Stimulated activated naive B cell treated with anti-CD40 and anti-IgM and Interleukin-4, amounts not matched to agents 10 μg/mL and 1 μg/mL and 100 μg/mL, for 72 hours (primary cell): Measurements from ENCODE around the gene DDIAS.
A peak's percentile ranks its signal among the peaks of the same experiment; 100 is the strongest.
"Not testable (repeated sequence)": the region's sequence is repeated elsewhere in the genome, so short reads cannot be mapped to it uniquely, and the experiment has no call there.

Experiments used
- ATAC-seq, 2 donors: fragments of 150-1000 bp; cut with Tn5 transposase; replicated peaks; 2 replicates each; pipeline ENCODE4 v1.10.0; 2021; ENCODE audit warnings: moderate library complexity in 1 of 2
- DNase-seq: peaks from one replicate; pipeline ENCODE4 v3.0.0; 2021
- H3K27ac Mint-ChIP-seq: one replicate; pipeline ENCODE4 v1.8.0; 2022; ENCODE audit warnings: mild to moderate bottlenecking, mixed read lengths
- H3K27me3 Mint-ChIP-seq, 2 donors: one replicate each; pipeline ENCODE4 v1.8.0; 2022; ENCODE audit warnings: mixed read lengths in 2 of 2
- H3K36me3 Mint-ChIP-seq, 2 donors: one replicate each; pipeline ENCODE4 v1.8.0; 2022; ENCODE audit warnings: mixed read lengths in 2 of 2, mild to moderate bottlenecking in 1 of 2
- H3K4me1 Mint-ChIP-seq, 2 donors: one replicate each; pipeline ENCODE4 v1.8.0; 2022; ENCODE audit warnings: mixed read lengths in 2 of 2, mild to moderate bottlenecking in 1 of 2
- H3K4me3 Mint-ChIP-seq, 2 donors: one replicate each; pipeline ENCODE4 v1.8.0; 2022; ENCODE audit warnings: mild to moderate bottlenecking in 2 of 2, mixed read lengths in 2 of 2, moderate library complexity in 1 of 2
- H3K9me3 Mint-ChIP-seq, 2 donors: one replicate each; pipeline ENCODE4 v1.8.0; 2022; ENCODE audit warnings: mixed read lengths in 2 of 2, mild to moderate bottlenecking in 1 of 2

Gene DDIAS

DNA sequence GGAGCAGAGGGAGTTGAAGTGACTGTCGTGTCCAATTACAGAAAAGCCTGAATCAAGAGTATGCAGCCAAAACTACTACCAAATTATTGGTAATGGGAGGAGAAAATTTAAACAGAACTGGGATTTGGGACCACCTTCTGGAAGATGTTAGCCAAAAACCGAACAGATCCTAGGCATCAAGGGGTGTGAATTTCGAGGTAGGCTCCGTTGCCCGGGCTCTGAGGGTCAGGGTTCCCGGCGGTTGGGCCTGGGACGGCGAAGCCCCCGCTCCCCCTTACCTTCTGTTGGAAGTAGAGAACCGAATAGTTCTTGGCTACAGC, 1.6 kb upstream of the DDIAS start:
- Mint-ChIP-seq H3K4me3 (peak overlapping the region; percentile 89 to 94), H3K4me1 (peaks cover 36 to 56% of the 10 kb centered on the region in 2 donors), H3K9me3 (peaks cover 3 to 6% of the 10 kb centered on the region in 2 donors), H3K27me3 (no peaks in the 10 kb centered on the region), H3K36me3 (peaks cover 8 to 10% of the 10 kb centered on the region in 2 donors), H3K27ac (peak overlapping the region; percentile 98)
- DNase-seq (no peak), ATAC-seq (no peak)

DNA sequence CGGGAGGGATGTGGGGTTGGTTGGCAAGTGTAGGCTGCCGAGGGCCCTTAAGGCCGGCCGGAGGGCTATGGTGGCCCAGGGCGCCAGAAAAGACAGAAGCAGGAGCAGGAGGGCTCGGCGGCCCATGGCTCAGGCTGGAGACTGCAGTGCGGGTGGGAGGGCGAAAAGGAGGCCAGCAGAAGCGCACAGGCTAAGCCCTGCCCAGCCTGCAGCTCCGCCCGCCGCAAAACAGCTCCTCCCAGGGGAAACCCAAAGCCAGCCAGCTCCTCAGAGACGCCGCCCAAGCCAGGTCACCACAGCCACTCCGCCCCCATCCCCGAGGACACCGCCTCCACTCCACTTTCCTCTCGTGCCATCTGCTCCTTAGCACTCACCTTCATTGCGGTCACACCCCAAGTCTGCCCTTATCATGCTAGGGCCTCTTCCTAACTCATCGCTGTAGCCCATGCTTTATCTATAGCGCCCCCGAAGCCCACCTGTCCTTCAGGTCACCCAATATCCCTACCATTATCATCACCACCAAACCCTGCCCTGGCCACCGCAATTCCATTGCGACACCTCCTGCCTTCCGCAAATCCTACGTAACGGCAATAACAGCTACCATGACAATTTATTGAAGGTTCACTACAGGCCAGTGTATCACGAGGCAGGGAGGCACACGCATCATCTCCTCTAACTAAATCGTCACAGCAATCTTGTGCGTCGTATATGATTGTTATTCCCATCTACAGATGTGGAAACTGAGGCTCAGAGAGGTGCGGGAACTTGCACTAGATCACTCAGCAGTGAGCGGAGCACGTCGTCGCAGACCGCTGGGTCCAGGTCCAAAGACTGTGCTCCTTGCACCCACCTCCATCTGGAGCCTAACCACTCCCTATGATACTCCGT, 1.0 kb upstream of the DDIAS start, which contains the start of gene PRCP:
Gene PRCP, minus strand, starts transcription at position 154 of the 888 bp plus-strand sequence. Its CDS starts 28 bp downstream, at position 126.
- H3K4me1 Mint-ChIP-seq = peaks cover 31 to 51% of the 10 kb centered on the region in 2 donors
- H3K4me3 Mint-ChIP-seq = peak within 1 kb of the TSS; percentile 89 to 94
- H3K27ac Mint-ChIP-seq = peak within 1 kb of the TSS; percentile 98
- H3K27me3 Mint-ChIP-seq = no peaks in the 10 kb centered on the region
- peaks cover 8 to 10% of the 10 kb centered on the region in 2 donors for H3K36me3 Mint-ChIP-seq
- peak; percentile 79 to 80 for ATAC-seq
- H3K9me3 Mint-ChIP-seq = peaks cover 3 to 6% of the 10 kb centered on the region in 2 donors
- DNase-seq = peak; percentile 95

DNA sequence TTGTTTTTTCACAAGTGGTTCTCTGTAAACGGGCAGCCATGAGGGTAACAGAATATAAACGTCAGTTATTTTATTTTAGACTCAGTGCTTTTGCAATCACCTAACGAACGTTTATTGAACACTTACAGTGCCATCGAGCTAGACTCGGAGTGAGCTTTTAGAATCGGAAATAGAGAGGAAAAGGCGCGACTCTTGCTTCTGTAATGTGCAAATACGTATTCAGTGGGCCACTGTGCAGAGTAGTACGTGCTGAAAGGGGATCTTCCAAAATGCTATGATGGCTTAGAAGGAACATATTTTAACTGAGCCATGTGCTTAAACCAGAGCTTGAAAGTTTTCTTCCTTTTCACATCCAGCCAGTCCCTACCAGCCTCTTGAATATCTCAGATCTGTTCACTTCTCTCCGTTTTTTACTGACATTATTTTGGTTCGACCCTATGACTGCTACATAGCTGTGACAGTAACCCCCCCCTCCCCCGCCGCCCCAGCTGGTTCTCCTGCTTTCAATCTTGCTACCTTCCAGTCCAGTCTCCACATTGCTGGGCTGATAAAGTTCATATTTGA, 468 bp downstream of the DDIAS start:
- Mint-ChIP-seq H3K4me1 (peaks cover 25 to 46% of the 10 kb centered on the region in 2 donors), H3K36me3 (no peaks in the 10 kb centered on the region), H3K9me3 (no peaks in the 10 kb centered on the region), H3K27me3 (no peaks in the 10 kb centered on the region), H3K4me3 (peak overlapping the region; percentile 89 to 94), H3K27ac (peak overlapping the region; percentile 98)
- no peak for ATAC-seq
- DNase-seq = no peak

DNA sequence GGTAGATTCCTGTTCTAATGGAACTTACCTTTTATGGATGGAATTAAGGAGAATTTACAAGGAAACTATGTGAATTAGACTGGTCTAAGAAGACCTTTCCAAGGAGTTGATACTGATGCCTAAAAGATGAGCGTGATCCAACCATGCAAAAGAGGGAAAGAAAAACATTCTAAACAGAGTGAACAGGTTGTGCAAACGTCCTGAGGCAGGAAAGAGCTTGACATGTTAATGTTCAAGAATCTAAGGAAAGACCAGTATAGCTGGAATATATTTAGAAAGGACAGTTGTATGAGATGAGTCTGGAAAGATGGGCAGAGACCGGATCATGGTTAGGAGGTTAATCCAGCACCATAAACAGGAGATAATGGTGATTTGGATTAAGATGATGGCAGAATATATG, 1.3 kb downstream of the DDIAS start:
- Mint-ChIP-seq H3K36me3 (no peaks in the 10 kb centered on the region), H3K27me3 (no peaks in the 10 kb centered on the region), H3K9me3 (no peaks in the 10 kb centered on the region), H3K27ac (no peak overlapping the region), H3K4me1 (peaks cover 26 to 48% of the 10 kb centered on the region in 2 donors), H3K4me3 (peak overlapping the region; percentile 89 to 94)
- ATAC-seq (no peak), DNase-seq (no peak)

DNA sequence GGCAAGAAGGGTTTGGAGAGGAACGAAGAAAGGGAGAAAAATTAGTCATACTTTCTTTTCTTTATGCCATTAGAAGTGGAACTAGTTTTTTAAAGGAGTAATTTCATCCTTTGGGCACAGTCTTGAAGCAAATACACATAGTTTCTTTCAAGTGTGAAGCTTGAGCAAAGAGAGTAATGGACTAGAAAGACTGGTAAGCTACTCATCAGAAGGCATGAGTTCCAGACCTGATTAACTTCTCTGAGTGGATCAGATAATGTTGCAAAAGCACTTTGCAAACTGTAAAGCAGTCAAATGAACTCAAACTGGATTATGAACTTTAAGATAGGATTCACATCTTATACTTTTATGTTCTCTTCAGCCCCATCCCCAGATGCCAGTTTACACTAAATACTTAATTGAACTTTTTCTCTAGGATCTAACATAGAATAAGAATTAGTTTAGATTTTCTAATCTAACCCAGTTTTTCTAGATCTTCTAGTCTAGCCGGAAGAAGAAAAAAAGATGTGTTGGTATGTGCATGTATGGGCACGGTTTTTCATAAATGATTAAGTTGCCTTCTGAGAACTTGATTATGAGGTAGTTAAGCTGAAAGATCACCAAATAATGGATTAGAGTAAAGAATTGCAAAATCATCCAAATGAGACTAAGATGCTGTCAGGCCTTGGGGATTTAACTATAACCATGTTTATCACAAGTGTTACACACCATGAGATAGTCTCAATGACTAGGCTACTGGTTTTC, 2.5 kb downstream of the DDIAS start:
- Mint-ChIP-seq H3K4me1 (peaks cover 30 to 50% of the 10 kb centered on the region in 2 donors), H3K27me3 (no peaks in the 10 kb centered on the region), H3K9me3 (no peaks in the 10 kb centered on the region), H3K27ac (no peak overlapping the region), H3K36me3 (no peaks in the 10 kb centered on the region), H3K4me3 (no peak overlapping the region)
- DNase-seq (no peak), ATAC-seq (no peak)

DNA sequence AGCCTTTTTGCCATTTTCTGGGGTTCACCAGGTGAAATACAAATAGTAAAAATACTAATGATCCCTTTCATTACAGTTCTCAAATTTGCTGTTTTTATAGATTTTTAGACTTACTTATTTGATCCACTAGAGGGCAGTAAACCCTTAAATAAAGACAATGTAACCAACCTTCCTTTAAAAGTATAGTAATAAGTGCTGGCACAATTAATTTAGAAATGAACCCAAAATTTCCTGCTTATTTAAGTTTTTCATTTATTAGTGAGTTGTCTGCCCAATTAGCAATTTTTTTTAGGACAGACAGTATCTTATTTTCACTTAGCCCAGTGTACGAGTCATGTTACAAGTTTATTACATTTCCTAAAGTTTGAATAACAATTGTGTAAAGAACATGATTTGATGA, 4.7 kb downstream of the DDIAS start:
- H3K9me3 Mint-ChIP-seq = peaks cover 0 to under 1% of the 10 kb centered on the region in 2 donors
- H3K4me1 Mint-ChIP-seq = peaks cover 24 to 48% of the 10 kb centered on the region in 2 donors
- DNase-seq (no peak), ATAC-seq (no peak)
- no peaks in the 10 kb centered on the region for H3K27me3 Mint-ChIP-seq
- H3K27ac Mint-ChIP-seq = no peak overlapping the region
- peaks cover 3 to 6% of the 10 kb centered on the region in 2 donors for H3K36me3 Mint-ChIP-seq
- H3K4me3 Mint-ChIP-seq = no peak overlapping the region

DNA sequence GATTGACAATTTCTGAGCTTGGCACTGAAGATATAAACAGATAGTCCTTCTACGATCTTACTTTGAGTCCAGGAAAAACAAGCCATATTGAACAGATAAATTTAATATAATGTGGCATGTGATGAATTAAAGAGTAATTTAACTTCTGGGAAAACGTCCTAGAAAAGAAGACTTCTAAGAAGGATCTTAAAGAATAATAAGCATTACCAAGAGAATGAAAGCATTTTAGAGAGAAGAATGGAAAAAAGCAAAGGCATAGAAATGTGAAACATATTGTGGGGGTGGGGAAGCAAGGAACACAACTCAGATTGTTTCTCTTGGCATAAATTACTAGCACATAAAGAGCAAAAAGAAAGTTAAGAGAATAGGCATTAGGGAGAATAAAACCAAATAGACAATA, 5.4 kb downstream of the DDIAS start:
- peaks cover 24 to 48% of the 10 kb centered on the region in 2 donors for H3K4me1 Mint-ChIP-seq
- peaks cover 10 to 13% of the 10 kb centered on the region in 2 donors for H3K36me3 Mint-ChIP-seq
- ATAC-seq (no peak), DNase-seq (no peak)
- no peak overlapping the region for H3K4me3 Mint-ChIP-seq
- H3K27me3 Mint-ChIP-seq = no peaks in the 10 kb centered on the region
- H3K27ac Mint-ChIP-seq = no peak overlapping the region
- peaks cover 3 to 4% of the 10 kb centered on the region in 2 donors for H3K9me3 Mint-ChIP-seq

DNA sequence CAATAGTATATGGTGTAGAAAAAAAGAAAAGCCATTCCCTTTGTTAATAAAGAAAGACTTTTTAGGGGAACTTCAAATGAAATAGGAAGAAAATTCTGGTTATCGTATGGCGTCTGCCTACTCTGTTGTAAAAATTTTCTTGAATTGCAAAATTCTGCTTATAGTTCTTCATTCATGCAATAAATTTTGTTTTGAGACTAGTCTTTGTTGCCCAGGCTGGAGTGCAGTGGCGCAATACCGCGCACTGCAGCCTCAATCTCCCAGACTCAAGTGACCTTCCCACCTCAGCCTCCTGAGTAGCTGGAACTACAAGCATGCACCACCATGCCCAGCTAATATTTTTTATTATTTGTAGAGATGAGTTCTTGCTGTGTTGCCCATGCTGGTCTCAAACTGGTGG, 5.8 kb downstream of the DDIAS start:
- DNase-seq = no peak
- Mint-ChIP-seq H3K4me3 (no peak overlapping the region), H3K27me3 (no peaks in the 10 kb centered on the region), H3K4me1 (peaks cover 22 to 45% of the 10 kb centered on the region in 2 donors), H3K36me3 (peaks cover 13 to 16% of the 10 kb centered on the region in 2 donors), H3K9me3 (peaks cover 3 to 4% of the 10 kb centered on the region in 2 donors), H3K27ac (no peak overlapping the region)
- ATAC-seq = no peak

DNA sequence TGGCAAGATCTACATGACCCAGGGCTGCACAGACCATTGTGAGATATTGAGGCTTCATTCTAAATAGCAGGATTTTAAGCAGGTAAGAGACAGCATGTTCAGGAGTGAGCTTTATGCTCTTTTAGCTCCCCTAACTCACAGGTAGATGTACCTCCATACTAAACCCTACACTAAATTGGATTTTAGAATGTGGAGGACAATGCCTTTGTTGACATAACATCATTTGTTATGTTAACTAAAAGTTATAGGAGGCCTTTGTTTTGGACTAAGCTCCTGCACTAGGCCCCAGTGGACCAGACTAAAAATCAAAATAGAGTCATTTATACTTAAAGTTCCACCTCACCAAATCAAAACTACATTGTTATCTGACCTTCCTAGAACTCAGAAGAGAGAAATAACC, 6.8 kb downstream of the DDIAS start:
- Mint-ChIP-seq H3K27me3 (no peaks in the 10 kb centered on the region), H3K36me3 (peaks cover 18 to 24% of the 10 kb centered on the region in 2 donors), H3K4me3 (no peak overlapping the region), H3K27ac (peak overlapping the region; percentile 51), H3K9me3 (peaks cover 3 to 8% of the 10 kb centered on the region in 2 donors), H3K4me1 (peaks cover 14 to 37% of the 10 kb centered on the region in 2 donors)
- DNase-seq (no peak), ATAC-seq (no peak)

DNA sequence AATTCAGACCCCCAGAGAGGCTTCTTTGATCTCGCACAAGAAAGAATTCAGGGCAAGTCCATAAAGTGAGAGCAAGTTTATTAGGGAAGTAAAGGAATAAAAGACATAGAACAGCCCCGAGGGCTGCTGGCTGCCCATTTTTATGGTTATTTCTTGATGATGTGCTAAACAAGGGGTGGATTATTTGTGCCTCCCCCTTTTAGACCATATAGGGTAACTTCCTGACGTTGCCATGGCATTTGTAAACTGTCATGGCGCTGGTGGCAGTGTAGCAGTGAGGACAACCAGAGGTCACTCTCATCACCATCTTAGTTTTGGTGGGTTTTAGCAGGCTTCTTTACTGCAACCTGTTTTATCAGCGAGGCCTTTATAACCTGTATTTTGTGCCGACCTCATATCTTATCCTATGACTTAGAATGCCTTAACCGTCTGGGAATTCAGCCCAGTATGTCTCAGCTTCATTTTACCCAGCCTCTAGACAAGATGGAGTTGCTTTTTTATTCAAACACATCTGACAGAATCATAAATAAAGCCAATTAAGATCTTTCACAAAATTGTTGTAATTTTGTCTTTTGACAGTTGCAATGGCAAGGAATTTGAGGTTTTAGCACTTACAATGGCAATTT, 7.6 kb downstream of the DDIAS start:
- Mint-ChIP-seq H3K4me3 (no peak overlapping the region), H3K27me3 (no peaks in the 10 kb centered on the region), H3K27ac (peak overlapping the region; percentile 51), H3K4me1 (peaks cover 14 to 37% of the 10 kb centered on the region in 2 donors), H3K36me3 (peaks cover 21 to 25% of the 10 kb centered on the region in 2 donors), H3K9me3 (peaks cover 3 to 8% of the 10 kb centered on the region in 2 donors)
- no peak for DNase-seq
- ATAC-seq = no peak

DNA sequence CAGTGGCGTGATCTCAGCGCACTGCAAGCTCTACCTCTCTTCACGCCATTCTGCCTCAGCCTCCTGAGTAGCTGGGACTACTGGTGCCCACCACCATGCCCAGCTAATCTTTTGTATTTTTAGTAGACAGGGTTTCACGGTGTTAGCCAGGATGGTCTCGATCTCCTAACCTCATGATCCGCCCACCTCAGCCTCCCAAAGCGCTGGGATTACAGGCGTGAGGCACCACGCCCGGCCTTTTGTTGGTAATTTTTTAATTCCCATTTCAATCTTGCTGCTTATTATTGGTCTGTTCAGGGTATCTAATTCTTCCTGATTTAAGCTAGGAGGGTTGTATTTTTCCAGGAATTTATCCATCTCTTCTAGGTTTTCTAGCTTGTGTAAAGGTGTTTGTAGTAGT, 18.2 kb downstream of the DDIAS start:
- Mint-ChIP-seq H3K27ac (peak overlapping the region; percentile 89), H3K36me3 (peaks cover 40 to 47% of the 10 kb centered on the region in 2 donors), H3K4me3 (peak overlapping the region; percentile 77 to 83), H3K9me3 (peaks cover 15% of the 10 kb centered on the region in 2 donors), H3K4me1 (peaks cover 39 to 69% of the 10 kb centered on the region in 2 donors)
- H3K27me3 Mint-ChIP-seq, DNase-seq, ATAC-seq: not testable (repeated sequence)

DNA sequence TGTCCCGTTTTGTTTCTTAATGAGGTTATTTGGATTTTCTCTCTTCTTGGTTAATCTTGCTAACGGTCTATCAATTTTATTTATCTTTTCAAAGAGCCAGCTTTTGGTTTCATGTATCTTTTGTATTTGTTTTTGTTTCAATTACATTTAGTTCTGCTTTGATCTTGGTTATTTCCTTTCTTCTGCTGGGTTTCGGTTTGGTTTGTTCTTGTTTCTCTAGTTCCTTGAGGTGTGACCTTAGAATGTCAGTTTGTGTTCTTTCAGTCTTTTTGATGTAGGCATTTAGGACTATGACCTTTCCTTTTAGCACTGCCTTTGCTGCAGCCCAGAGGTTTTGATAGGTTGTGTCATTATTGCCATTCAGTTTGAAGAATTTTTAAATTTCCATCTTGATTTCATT, 18.7 kb downstream of the DDIAS start:
- Mint-ChIP-seq H3K4me1 (peaks cover 39 to 70% of the 10 kb centered on the region in 2 donors), H3K36me3 (peaks cover 40 to 46% of the 10 kb centered on the region in 2 donors), H3K4me3 (peak overlapping the region; percentile 77 to 83), H3K9me3 (peaks cover 15% of the 10 kb centered on the region in 2 donors), H3K27ac (peak overlapping the region; percentile 89)
- peak in 1 of 2 donors; percentile 14 for ATAC-seq
- not testable (repeated sequence) for DNase-seq, H3K27me3 Mint-ChIP-seq

DNA sequence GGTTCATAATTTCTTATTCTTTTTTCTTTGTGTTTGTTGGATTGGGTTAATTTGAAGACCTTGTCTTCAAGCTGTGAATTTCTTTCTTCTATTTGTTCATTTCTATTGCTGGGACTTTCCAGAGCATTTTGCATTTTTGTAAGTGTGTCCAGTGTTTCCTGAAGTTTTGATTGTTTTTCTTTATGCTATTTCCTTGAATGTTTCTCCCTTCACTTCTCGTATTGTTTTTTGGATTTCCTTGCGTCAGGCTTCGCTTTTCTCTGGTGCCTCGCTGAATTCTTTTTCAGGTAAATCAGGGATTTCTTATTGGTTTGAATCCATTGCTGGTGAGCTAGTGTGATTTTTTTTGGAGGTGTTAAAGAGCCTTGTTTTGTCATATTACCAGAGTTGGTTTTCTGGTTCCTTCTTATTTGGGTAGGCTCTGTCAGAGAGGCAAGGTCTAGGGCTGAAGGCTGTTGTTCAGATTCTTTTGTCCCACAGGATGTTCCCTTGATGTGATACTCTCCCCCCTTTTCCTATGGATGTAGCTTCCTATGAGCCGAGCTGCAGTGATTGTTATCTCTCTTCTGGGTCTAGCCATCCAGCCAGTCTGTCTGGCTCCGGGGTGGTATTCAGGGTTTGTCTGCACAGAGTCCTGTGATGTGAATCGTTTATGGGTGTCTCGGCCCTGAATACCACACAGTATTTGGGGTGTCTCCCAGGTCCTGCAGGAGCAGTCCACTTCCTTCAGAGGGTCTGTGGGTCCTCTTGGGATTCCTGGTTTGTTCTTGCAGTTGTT, 21.0 kb downstream of the DDIAS start:
- H3K4me3 Mint-ChIP-seq, ATAC-seq, H3K27me3 Mint-ChIP-seq, DNase-seq: not testable (repeated sequence)
- H3K4me1 Mint-ChIP-seq = peaks cover 40 to 79% of the 10 kb centered on the region in 2 donors
- H3K27ac Mint-ChIP-seq = peak overlapping the region; percentile 75
- H3K9me3 Mint-ChIP-seq = peaks cover 13 to 14% of the 10 kb centered on the region in 2 donors
- peaks cover 38 to 44% of the 10 kb centered on the region in 2 donors for H3K36me3 Mint-ChIP-seq
